GM04504 (cell line): Measurements from ENCODE around the gene TULP1.
"Not testable (repeated sequence)": the region's sequence is repeated elsewhere in the genome, so short reads cannot be mapped to it uniquely, and the experiment has no call there.

Experiments
- DNase-seq: peaks from one replicate; pipeline ENCODE4 v3.0.0-alpha.2; 2012; ENCODE audit warnings: low read depth

Gene TULP1

DNA sequence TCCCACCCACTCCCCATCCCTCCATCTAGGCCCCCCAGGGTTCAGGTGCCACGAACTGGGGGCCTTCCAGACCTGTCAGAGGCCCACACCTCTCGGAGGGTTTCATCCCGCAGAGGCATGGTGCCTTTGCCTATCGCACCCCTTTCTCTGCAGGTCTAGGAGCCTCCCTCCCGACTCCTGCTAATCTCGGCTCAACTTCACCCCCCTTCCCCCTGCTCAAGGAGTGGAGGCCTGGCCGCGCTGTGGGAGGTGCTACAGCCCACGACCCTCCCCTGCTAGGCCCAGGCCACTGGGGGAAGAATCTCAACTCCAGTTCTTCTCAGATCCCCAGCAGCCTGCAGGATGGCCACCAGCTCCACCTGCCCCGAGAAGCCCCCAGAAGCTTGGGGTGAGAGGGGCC is at the start of gene TULP1:
Gene TULP1 (minus strand): TSS at position 157 of the 400 bp plus-strand sequence. CDS start 38 bp downstream, at position 119.
- DNase-seq: no peak

DNA sequence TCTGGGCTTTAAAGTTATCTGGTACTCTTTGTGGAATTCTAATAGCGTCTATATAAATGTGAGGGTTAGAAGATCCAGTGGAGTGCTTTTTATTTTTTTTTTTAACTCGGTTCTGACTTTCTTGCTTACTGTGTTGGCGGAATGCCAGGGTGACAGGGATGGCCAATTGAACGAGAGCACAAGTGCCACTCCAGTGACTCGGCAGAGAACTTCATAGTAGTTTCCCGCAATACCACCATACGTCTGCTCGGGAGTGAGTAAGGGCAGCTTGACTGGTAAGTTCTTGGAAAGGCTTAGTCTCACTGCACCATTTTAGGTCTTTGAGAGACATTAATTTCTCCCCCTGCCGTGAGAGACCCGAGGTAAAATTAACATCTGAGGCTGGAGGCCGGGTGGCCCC is 49.4 kb upstream of the TULP1 start:
- DNase-seq: no peak

DNA sequence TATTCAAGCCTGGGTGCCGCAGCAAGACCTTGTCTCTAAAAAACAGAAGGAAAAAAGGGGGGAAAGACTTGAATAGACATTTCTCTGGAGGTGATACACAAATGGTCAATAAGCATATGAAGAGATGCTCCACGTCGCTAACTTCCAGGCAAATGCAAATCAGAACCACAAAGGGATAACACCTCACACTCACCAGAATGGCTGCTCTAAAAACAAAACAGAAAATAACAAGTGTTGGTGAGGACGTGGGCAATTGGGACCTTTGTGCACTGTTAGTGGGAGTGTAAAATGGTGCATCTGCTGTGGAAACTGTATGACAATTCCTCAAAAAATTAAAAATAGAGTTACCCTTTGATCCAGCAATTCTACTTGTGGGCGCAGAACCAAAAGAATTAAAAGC is 48.4 kb upstream of the TULP1 start:
- no peak for DNase-seq

DNA sequence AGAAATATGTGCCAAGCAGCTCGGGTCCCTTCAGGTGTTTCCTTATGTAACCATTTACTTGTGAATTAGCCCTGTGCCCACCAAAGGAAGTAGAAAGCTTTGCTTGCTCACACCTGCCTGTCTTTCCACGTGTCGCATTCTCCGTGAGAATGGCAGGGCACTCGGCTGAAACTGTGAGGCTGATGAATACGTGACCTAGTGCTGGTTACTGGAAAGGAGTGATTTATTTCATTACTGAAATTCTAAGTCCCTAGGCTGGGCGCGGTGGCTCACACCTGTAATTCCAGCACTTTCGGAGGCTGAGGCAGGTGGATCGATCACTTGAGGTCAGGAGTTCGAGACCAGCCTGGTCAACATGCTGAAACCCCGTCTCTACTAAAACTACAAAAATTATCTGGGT is 45.9 kb upstream of the TULP1 start:
- DNase-seq: no peak

DNA sequence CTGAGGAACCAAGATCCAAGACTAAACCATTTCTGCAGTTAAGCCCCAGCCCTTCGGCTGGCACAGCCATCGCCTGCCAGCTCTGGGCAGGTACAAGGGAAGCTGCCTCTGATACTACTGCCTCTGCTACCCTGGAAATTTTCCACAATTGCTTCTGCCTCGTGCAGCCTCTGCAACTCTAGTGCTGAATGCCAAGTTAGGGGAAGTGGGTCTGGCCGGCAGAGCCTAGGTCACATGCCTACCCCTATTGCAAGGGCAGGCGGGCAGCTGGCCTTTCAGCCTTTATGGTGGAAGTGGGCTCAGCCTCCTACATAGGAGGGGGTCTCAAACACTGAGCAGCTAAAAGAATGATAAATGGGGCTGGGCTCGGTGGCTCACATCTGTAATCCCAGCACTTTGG is 44.5 kb upstream of the TULP1 start:
- DNase-seq: no peak

DNA sequence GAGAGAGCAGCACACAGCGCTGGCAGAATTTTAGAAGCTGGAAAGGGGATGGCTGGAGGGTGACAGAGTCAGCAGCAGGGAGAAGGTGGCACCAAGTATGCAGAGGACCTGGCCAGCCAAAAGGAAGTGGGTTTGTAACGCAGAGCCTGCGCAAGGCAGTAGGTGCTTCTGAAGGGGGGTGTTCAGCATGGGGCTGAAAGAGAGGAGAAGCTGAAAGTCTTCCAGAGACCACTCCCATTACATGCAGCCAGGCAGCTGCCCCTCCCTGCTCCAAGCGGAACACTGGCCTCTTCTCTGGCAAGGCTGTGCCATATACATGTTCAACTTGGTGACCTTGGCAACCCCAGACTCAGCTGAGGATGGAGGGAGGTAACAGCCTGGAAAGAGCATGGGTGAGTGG is 42.1 kb upstream of the TULP1 start:
- no peak for DNase-seq

DNA sequence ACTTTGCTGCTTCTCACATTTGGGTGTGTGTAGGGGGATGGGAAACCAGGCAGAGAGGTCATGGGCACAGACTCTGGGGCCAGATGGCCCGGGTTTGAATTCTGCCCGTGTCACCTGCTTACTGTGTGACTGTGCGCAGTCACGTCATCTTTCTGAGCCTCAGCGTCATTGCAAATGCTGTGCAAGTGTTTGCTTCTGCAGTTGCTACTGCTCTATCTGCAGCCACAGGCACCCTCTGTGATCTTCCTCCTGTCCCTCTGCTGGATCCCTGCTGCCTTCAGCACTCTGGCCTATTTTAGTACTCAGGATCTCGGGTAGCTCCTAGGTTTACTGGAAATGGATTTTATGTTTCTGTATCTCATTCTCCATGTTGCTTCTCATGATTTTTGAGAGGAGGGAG is 40.6 kb upstream of the TULP1 start:
- DNase-seq: no peak

DNA sequence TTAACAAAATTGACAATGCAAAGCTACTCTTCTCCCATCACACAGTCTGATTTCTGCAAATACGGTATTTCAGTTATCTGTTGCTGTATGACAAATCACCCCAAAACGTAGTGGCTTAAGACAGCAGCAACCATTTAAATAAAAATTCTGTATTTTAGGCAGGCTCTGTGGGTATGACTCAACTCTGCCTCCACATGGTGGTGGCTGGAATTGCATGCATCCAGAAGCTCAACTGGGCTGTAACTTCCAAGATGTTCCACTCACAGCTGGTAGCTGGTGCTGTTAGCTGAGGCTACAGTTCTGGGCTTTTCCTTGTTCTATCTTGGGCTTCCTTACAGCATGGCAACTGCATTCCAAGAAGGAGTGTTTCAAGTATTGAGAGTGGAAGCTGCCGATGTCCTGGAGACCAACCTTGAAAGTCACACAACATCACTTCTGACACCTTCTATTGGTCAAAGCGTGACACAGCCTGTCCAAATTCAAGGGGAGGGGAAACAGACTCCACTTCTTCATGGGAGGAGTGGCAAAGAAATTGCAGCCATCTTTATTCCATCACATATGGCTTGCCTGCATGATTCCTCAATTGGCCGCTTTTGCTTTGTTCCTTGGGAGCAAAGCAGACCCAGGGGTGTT is 39.7 kb upstream of the TULP1 start:
- DNase-seq: peak; percentile 4

DNA sequence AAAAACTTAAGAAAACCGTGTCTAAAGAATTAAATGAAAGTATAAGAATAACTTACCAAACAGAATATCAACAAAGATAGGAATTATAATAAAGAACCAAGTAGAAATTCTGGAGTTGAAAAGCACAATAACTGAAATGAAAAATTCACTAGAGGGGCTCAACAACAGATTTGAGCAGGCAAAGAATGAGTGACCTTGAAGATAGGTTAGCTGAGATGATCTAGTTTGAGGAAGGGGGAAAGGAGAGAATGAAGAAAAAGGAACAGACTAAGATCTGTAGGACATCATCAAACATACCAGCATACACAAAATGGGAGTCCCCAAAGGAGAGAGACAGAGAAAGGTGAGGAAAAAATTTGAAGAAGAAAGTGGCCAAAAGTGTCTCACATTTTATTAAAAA is 37.7 kb upstream of the TULP1 start:
- DNase-seq: no peak

DNA sequence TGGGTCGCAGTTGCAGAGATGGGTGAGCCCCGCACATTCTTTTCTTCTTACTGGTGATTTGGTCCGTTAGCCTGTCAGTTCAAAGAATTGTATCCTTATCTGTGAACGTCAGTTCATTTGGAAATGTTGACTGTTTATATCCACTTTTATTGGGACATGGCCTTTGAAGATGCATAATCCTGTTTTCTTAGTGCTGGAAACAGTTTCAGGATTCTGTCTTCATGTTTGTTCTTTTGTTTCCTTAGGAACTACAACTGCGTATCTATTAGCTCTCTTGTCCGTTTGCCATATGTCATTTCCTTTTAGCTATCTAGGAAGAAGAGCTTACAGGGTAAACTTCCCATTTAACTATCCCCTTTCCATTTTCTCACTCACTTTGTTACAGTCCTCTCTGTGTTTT is 35.0 kb upstream of the TULP1 start:
- DNase-seq: no peak

DNA sequence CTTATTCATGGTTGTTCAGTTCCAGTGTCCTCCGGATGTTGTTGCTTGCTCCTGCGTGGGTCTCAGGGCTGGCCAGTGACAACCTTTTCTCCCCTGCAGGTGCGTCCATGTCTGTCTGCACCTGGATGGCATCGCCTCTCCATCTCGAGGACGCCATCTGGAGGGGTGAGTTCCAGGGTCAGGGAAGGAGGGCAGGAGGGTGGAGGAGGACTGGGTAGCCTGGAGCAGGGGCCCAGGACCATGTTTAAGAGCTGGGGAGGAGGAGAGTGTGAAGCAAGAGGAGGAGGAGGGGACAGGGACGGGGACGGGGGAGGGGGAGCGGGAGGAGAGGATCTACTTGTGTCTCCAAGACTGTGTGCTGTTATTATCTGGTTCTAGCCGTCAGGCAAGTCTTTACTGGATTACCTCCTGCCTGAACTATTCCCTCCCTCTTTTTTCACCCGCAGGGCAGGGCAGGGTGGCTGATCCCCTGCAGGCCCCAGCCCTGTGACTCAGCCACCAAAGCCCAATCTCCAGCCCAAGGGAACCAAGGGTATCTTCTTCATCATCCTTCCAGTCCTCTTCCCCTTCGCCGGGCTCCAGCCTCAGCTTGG is 32.2 kb upstream of the TULP1 start:
- no peak for DNase-seq

DNA sequence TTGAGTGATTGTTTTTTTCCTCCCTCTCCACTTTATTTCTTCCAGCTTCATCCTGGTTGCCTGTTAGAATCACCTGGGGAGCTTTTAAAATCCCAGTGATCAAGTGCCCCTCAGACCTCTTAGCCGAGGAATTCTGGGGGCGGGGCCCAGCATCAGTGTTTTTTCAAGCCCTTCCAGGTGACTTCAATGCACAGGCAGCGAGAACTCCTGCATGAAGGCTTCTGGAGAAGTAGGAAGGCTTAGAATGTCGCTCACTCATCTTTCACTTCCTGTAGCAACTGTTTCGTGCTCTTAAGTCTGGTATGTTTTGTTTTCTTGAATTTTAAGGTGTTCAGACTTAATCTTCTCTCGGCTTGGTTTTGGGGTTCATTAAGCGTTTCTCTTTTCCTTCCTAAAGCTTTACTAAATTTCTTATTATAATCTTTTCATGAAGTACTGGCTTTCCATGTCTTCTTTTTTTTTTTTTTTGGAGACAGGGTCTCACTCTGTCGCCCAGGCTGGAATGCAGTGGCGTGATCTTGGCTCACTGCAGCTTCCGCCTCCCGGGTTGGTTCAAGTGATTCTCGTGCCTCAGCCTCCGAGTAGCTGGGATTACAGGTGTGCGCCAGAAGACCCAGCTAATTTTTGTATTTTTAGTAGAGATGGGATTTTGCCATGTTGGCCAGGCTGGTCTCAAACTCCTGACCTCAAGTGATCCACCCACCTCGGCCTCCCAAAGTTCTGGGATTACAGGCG is 30.9 kb upstream of the TULP1 start:
- no peak for DNase-seq

DNA sequence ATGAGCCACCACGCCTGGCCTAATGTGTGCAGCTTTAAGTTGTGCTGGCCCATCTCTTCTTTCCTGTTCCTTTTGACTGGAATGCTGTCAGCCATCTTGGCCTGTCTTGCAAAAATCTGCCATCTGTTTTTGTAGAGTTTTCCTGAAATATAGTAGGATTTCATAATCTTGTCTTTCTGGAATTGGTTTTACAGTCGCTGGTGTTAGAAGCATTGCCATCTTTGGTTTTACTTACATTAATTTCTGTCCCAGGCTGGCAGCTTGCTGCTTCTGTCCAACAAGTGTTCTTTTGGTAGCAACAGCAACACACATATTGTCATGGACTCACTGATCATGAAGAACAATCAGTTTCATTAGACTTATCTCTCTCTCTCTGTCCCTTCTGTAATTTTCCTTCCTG is 29.1 kb upstream of the TULP1 start:
- no peak for DNase-seq

DNA sequence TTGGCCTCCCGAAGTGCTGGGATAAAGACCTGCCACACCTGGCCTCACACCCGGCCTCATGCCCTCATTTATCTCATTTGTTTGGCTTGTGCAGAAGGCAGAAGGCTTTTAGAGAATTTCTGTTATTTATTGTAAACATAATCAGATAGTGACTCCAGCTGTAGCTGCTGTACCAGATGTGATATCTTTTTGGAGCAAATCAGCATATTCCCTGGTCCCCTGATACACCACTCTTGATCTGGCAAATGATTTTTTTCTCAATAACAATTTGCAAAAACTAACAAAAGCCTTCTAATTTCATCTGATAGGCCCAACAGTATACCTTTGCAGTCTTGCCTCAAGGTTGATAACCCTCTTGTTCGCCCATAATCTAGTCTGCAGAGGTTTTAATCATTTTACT is 26.5 kb upstream of the TULP1 start:
- no peak for DNase-seq

DNA sequence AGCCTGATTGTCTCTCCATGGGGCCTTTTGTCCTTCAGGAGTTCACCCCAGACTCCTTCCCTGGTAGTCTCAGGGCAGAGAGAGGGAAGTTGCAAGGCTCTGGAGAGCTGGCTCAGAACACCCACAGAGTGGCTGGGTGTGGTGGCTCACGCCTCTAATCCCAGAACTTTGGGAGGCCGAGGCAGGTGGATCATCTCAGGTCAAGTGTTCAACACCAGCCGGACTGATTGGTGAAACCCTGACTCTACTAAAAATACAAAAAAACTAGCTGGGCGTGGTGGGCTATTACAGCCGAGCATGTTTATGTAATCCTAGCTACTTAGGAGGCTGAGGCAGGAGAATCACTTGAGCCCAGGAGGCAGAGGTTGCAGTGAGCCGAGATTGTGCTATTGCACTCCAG is 23.2 kb upstream of the TULP1 start:
- not testable (repeated sequence) for DNase-seq

DNA sequence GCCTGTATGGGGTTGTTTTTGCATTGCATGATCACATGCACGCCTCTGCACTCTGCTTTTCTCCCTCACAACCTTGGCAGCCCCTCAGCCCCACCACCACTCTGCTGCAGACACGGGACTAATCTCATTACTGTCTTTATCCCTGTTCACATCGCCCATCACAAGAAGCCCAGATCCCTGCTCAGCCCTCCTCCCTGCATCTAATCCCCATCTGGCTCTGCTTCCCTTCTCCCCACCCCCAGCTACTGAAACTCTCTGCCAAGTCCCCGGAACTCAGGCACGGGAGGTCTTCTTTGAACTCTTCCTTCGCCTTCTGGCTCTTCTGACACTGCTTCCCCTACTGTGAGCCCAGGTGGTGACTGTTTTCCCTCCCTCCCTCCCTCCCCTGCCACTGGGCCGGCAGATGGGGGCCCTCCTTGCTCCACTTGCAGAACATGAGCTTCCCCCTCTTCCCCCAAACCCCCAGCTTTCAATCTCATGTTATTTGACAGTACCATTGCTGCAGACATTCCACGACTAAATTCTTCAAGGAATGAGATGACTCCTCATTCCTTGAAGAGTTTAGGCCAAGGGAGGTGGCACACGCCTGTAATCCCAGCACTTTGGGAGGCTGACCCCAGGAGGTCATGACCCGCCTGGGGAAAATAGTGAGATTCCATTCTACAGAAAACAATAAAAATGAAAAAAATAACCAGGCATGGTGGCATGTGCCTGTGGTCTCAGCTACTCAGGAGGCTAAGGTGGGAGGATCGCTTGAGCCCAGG is 21.9 kb upstream of the TULP1 start:
- no peak for DNase-seq

DNA sequence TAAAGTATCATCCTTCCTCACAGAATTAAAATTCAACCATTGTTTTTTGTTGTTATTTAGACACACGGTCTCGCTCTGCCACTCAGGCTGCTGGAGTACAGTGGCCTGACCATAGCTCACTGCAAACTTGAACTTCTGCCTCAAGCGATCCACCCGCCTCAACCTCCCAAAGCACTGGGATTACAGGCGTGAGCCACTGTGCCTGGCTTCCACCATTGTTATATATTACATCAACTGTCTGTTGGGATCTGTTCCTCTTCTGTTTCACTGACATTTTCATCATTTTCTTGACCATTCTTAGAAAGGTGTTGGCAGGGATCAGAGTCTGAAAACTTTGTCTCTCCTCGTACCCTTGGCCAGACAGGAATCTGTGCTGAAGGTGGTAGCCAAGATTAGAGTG is 21.3 kb upstream of the TULP1 start:
- no peak for DNase-seq

DNA sequence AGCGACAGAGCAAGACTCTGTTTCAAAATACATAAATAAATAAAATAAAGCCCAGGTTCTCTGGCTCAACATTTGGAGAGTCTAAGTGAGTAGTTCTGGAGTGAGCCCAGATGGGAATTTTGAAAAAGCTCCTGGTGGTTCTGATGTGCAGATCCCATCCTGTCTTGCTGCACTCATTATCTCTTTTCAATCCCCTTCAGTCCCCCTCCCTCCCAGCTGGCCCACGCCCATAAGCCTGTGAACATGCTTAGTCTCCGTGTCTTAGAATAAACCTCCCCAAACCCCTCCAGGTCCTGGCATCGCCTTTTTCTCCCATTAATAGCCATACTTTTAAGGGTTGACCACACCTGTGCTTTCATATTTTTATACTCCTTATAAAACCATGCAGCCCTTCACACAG is 19.4 kb upstream of the TULP1 start:
- no peak for DNase-seq

DNA sequence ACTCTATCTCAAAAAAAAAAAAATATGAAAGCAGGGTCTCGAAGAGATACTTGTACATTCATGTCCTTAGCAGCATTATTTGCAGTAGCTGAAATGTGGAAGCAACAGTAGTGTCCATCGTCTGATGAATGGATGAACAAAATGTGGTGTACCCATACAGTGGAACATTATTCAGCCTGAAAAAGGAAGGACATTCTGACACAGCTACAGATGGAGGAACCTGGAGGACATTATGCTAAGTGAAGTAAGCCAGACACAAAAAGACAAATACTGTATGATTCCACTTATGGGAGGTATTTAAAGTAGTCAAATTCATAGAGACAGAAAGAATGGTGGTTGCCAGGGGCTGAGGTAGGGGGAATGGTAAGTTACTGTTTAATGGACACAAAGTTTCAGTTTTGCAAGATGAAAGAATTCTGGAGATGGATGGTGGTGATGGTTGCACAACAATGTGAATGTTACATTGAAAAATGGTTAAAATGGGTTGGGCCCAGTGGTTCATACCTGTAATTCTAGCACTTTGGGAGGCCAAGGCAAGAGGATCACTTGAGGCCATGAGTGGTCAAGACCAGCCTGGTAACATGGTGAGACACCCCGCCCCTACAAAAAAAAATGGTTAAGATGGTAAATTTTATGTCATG is 11.8 kb upstream of the TULP1 start:
- no peak for DNase-seq

DNA sequence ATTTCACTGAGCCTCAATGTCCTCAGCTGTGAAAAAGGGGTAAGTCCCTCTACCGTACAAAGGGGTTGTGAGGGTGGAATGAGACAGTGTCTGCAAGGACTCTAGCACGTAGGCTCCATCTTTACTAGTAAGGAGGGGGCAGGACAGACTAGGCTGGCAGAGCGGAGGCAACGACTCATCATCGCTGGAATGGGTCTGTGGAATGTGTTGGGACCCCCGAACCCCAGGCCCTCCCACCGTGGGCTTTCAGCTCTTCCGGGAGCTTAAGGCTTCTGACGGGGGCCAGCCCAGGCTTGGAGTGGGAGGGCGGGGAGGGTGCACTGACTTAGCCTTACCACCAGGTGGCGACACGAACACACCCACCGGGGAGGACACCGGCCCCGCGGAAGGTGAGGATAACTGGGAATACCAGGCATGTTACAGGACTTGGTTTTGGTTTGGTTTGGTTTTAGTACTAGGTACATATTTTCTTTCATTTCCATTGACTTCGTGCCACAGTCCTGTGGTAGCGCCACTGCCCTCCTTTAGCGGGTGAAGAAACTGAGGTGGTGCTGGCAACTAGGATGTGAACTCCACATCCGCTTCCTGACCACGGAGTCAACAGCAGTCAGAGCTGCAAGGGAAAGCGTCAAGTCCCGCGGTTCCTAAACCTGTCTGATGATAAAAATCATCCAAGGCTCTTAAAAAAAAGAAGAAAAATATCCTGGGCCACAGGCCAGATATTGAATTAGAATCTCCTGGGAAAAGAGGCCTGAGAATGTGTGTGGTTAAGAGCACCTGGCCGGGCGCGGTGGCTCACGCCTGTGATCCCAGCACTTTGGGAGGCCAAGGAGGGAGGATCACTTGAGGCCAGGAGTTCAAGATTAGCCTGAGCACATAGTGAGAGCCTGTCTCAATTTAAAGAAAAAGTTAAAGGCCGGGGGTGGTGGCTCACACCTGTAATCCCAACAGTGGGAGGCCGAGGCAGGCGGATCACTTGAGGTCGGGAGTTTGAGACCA is 10.3 kb upstream of the TULP1 start:
- DNase-seq: no peak

DNA sequence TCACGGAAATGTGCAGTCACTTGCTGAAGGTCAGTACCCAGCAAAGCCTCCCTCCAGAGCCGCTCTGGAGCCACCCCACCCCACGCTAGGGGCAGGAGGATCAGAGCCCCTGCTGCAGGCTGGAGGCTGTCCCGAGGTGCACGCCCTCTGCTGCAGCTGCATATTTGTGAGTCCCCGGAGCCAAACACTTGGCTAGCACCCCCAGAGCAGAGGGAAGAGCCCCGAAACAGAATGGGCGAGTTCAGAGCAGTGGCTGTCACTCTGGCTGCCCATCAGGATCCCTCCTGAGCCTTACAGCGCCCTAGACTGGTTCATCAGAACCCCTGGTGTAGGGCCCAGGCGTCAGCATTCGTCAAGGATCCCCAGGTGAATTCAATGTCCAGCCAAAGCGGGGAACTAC is 9.5 kb upstream of the TULP1 start:
- no peak for DNase-seq
